GM12864 (cell line): ENCODE measurements around the gene ELOVL4.

ENCODE experiments used
- DNase-seq: peaks from one replicate; pipeline ENCODE4 v3.0.0-alpha.2; 2011; ENCODE audit warnings: low read depth
- H3K4me3 ChIP-seq: 2 replicates; pipeline ENCODE4 v1.5.1; 2011; ENCODE audit warnings: mild to moderate bottlenecking, low read depth, low read length, control low read depth
- TF ChIP-seq, protein P1 (sequence below): IDR thresholded peaks from 2 replicates; pipeline ENCODE4 v1.5.1; 2011; ENCODE audit warnings: low read depth, mild to moderate bottlenecking, moderate library complexity, low read length, control low read depth, inconsistent platforms; ENCODE audit errors: missing control alignments

Gene ELOVL4

DNA sequence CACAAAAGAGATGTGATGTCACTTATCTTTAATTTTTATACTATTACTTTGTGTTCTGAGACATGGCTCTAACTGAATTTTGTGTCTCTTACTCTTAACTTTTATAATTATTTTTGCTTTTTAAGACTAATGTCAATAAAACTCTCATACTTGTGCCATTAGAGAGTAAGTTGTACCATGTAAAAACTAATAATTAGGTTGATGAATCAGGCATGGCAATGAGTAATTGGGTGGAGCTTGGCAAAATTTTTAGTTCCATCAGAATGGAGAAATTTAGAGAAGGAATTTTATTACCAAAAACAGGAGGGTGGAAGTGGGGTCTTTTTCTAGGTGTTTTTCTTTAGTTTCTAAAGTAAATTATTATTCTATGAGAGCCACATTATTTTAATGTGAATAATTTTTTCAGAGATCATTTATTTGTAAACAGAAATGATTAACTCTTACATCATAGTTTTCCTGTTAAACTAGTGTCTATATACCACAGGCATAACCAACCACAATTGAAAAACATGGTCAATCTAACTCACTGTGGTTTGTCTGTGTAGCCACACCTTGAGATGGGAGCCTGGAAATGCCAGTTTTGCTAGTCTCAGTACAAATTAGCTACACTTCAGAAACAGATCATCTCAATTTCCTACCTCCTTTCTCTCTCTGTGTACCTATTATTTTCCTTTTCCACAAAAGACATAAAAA, 51.8 kb downstream of the ELOVL4 start:
- no peak for DNase-seq
- TF ChIP-seq, protein P1, sequence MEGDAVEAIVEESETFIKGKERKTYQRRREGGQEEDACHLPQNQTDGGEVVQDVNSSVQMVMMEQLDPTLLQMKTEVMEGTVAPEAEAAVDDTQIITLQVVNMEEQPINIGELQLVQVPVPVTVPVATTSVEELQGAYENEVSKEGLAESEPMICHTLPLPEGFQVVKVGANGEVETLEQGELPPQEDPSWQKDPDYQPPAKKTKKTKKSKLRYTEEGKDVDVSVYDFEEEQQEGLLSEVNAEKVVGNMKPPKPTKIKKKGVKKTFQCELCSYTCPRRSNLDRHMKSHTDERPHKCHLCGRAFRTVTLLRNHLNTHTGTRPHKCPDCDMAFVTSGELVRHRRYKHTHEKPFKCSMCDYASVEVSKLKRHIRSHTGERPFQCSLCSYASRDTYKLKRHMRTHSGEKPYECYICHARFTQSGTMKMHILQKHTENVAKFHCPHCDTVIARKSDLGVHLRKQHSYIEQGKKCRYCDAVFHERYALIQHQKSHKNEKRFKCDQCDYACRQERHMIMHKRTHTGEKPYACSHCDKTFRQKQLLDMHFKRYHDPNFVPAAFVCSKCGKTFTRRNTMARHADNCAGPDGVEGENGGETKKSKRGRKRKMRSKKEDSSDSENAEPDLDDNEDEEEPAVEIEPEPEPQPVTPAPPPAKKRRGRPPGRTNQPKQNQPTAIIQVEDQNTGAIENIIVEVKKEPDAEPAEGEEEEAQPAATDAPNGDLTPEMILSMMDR, result no peak
- no peak overlapping the region for H3K4me3 ChIP-seq

DNA sequence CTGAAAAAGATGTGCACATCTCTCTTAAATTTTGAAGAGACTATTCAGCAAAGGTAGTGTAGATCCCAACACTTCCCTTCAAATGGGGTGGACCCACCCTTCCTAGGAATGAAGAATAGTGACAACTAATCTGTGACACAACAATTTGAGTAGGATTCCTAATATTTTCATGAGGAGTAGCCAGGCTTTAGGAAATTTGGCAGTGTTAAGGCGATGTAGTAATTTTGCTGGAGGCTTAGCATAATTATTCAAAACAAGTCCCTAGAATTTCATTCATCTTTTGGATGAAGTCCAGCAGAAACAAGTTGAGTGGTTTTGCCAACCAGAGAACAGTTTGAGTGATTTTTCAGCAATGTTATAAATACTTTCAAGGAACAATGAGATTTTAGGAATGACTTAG, 52.4 kb downstream of the ELOVL4 start:
- no peak for DNase-seq
- TF ChIP-seq, protein P1, result no peak
- H3K4me3 ChIP-seq, result no peak overlapping the region

DNA sequence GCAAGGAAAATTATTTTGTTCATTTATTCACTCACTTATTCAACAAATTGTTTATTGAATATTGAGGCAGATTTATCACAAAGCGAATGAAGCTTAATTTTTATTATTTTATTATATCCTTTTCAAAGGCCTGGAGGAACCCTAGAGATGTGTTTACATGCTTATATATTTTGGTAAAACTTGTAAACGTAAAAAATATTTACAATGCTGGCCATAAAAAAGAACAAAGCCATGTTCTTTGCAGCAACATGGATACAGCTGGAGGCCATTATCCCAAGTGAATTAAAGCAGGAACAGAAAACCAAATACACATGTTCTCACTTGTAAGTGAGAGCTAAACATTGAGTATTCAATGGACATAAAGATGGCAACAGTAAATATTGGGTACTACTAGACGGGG, 58.8 kb downstream of the ELOVL4 start:
- TF ChIP-seq, protein P1, result no peak
- DNase-seq, result no peak
- no peak overlapping the region for H3K4me3 ChIP-seq

DNA sequence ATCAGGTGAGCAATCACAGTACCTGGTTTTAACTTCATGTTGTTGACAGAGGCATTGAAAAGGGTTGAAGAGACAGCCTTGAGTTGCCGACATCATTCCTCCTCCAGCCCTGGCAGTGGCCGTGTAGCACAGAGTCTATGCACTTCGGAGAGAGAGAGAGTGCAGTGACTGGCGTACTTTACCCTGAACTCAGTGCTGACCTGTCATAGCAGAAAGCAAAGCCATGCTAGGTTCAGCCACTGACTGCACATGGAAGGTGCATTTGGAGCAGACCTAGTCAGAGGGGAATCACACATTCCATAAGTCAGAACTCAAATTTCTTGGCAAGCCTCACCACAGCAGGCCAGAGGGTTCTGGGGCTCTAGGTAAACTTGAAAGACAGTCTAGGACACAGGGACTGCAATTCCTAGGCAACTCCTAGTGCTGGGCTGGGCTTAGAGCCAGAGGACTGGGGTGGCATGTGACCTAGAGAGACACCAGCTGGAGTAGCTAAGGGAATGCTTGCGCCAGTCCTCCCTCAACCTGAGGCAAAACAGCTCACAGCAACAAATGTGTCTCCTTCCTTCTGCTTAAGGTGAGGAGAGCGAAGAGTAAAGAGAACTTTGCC, 69.1 kb downstream of the ELOVL4 start:
- TF ChIP-seq, protein P1, result no peak
- DNase-seq, result no peak
- no peak overlapping the region for H3K4me3 ChIP-seq

DNA sequence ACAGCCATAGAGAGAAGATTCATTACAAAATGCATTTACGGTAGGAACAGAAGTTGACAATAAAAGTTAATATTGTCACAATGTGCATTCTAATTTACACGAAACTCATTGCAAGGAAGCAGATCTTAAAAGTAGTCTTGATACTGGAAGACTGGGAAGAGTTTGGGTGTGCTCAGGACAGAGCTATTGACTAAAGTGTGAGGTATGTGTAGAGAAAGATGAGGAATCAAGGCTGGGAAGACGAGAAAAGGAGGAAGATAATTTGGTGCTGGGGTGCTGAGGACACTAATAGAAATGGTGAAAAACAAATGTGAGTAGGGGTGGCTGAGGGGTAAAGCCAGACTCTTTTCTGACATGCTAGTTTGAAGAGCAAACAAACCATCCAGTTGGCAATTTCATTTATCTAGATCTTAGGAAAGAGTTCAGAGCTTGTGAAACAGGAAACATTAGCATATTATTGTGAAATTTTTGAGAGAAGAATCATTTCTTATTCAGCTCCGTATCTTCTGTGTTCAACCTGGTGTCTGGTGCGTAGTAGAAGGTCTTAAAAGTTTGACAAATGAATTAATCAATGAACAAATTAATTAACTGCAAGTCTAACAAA, 72.7 kb downstream of the ELOVL4 start:
- TF ChIP-seq, protein P1, result no peak
- DNase-seq, result no peak
- H3K4me3 ChIP-seq, result no peak overlapping the region

DNA sequence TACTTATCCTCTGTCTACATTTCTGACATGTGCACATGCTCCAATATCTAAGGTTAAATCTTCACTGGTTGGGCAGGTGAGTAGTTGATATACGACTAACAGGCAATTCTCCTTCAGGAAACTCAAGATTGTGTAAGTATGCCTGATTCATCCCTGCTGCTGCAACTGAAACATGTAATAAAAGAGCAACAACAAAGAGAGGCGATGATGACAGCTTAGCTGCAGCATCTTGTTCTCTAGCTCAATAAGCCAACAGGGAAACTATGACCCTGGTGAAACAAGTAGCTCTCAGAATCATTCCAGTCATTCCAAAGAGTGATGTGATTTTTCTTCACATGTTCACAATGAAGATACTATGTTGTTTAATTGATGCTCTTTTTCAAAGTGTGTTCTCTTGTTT, 74.4 kb downstream of the ELOVL4 start:
- no peak for DNase-seq
- H3K4me3 ChIP-seq, result no peak overlapping the region
- TF ChIP-seq, protein P1, result no peak

DNA sequence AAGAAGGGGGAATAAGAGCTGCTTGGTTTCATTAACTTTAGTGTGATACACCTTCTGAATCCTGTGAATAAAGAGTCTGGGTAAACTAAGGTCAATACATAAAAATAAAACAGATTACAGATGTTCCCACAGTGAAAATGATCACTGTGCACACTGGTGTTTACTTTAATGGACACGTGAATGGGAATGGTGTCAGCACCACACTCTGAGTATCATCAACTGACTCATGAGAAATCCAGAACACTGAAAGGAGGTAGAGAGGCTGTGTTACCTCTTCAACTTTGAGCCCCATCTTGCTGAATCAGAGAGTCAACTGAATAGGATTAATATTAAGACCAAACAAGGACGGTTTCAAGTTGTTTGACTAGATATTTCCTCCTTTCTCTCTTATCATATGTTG, 75.0 kb downstream of the ELOVL4 start:
- no peak overlapping the region for H3K4me3 ChIP-seq
- DNase-seq, result no peak
- TF ChIP-seq, protein P1, result no peak
